ENCODE measurements around the gene AFG3L2.
"Not testable (repeated sequence)": the region's sequence is repeated elsewhere in the genome, so short reads cannot be mapped to it uniquely, and the experiment has no call there.

Gene AFG3L2

DNA sequence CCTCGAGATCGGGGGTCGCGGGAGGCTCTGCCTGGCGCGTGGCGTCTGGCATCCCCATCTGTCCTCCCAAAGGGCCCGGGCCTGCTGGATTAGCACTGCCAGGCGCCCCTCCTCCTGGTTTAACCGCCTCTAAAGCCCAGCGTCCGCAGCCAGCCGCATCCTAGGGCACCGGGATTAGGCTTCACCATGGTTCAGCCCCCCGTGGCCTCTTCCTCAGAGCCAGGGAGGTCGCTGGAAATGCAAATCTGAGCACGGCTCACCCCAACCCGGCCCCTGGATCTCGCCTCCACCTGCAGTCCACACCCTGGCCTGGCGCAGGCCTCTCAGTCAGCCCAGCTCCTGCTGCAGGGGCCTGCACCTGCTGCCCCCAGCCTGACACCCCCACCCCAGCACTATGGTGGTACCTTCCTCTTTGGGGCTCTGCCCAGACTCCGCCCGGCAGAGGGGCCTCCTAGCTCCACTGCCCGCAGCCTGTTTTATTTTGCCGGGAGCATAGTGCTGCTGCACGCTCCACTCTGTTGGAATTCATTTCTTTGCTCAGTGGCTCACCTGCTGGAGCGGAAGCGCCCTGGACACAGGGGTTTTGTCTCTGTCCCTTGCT, 43.9 kb upstream of the AFG3L2 start:
- H3K4me3 ChIP-seq (replicated peaks; ENCODE audit: low read depth, low read length) = no peak overlapping the region

GRCh38 chr18:12417687-12418086, 40.7 kb upstream of the AFG3L2 start:
- no peak for TF ChIP-seq CTCF (IDR thresholded peaks at IDR 0.05; ENCODE audit: low read length, missing control alignments)
- no peak overlapping the region for H3K4me3 ChIP-seq (replicated peaks; ENCODE audit: low read depth, low read length)
- DNase-seq (ENCODE audit: low read depth) = no peak

More for the DNA sequence above, 43.9 kb upstream of the AFG3L2 start:
- DNase-seq (ENCODE audit: low read depth) = no peak
- no peak for TF ChIP-seq CTCF (IDR thresholded peaks at IDR 0.05; ENCODE audit: low read length, missing control alignments)

DNA sequence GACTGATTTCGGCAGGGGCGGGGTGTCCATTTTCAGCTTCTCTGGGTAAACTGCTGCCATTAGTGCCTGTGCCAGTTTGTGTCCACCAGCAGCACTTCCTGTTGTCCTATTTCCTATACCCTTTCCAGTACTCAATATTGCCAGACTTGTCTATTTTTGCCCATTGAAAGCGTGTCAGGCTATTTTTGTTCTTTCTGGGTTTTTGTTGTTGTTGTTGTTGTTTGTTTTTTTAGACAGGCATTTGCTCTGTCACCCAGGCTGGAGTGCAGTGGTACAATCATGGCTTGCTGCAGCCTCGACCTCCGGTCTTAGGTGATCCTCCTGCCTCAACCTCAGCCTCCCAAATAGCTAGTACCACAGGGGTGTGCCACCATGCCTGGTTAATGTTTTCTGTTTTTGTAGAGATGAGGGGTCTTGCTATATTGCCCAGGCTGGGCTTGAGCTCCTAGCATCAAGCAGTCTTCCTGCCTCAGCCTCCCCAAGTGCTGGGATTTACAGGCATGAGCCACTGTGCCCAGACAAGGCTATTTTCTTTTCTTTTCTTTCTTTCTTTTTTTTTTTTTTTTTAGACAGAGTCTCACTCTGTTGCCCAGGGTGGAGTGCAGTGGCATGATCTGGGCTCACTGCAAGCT, 39.2 kb upstream of the AFG3L2 start:
- TF ChIP-seq CTCF (IDR thresholded peaks at IDR 0.05; ENCODE audit: low read length, missing control alignments) = no peak
- no peak overlapping the region for H3K4me3 ChIP-seq (replicated peaks; ENCODE audit: low read depth, low read length)
- no peak for DNase-seq (ENCODE audit: low read depth)

GRCh38 chr18:12411456-12411855, 34.4 kb upstream of the AFG3L2 start:
- no peak overlapping the region for H3K4me3 ChIP-seq (replicated peaks; ENCODE audit: low read depth, low read length)
- TF ChIP-seq CTCF (IDR thresholded peaks at IDR 0.05; ENCODE audit: low read length, missing control alignments) = no peak

GRCh38 chr18:12410747-12411146, 33.7 kb upstream of the AFG3L2 start:
- H3K4me3 ChIP-seq (replicated peaks; ENCODE audit: low read depth, low read length) = not testable (repeated sequence)

More at GRCh38 chr18:12411456-12411855, 34.4 kb upstream of the AFG3L2 start:
- no peak for DNase-seq (ENCODE audit: low read depth)

DNA sequence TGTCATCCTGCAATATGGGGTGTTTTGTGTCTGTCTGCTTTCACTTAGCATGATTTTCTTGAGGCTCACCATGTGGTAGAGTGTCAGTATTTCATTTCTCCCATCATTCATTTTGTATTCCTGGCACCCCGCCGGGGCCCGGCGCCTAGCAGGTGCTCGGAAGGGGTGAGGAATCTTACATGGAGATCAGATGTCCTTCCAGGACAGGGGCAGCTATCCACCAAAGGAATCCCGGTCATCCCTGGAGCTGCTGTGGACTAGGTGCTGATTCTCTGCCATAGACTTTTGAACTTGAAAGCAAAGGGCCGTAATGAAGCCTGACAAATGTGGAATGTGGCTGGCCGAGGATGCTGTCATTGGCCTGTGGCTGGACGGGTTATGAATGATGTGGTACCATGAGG, 33.1 kb upstream of the AFG3L2 start:
- no peak overlapping the region for H3K4me3 ChIP-seq (replicated peaks; ENCODE audit: low read depth, low read length)
- no peak for TF ChIP-seq CTCF (IDR thresholded peaks at IDR 0.05; ENCODE audit: low read length, missing control alignments)
- no peak for DNase-seq (ENCODE audit: low read depth)

More at GRCh38 chr18:12410747-12411146, 33.7 kb upstream of the AFG3L2 start:
- DNase-seq (ENCODE audit: low read depth) = not testable (repeated sequence)

- TF ChIP-seq CTCF (IDR thresholded peaks at IDR 0.05; ENCODE audit: low read length, missing control alignments) = no peak
- no peak overlapping the region for H3K4me3 ChIP-seq (replicated peaks; ENCODE audit: low read depth, low read length)
- no peak for DNase-seq (ENCODE audit: low read depth)
Measured at GRCh38 chr18:12409469-12409868, 32.4 kb upstream of the AFG3L2 start.

Measured in fibroblast of pulmonary artery (primary cell).